Anterior cingulate cortex (tissue), 58 donors: ENCODE measurements around the gene ADARB2.
A peak's percentile ranks its signal among the peaks of the same experiment; 100 is the strongest.

Source experiments
- DNase-seq, 58 donors: peaks; one replicate each; lab custom pipeline; 2025; lab: John Stamatoyannopoulos, UW

The ADARB2 gene

GRCh38 chr10:1687190-1687589 is 50.1 kb downstream of the ADARB2 start:
- DNase-seq, result no peak

DNA sequence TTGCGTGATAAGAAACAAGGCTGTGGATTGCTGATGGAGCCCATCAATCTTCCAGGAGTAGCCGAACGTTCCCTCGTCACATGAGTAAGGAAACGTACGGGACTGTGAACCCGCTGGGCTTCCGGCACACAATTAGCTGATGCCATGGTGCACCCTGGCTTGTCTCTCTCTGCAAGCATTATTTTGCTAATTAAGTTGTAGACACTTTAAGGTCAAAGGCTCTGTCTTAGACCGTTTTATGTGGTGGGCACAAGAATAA is 50.9 kb downstream of the ADARB2 start:
- DNase-seq, result no peak

- no peak for DNase-seq
These were observed 51.4 kb downstream of the ADARB2 start for GRCh38 chr10:1685699-1686490.

GRCh38 chr10:1684991-1685390 is 52.3 kb downstream of the ADARB2 start:
- DNase-seq, result no peak

DNA sequence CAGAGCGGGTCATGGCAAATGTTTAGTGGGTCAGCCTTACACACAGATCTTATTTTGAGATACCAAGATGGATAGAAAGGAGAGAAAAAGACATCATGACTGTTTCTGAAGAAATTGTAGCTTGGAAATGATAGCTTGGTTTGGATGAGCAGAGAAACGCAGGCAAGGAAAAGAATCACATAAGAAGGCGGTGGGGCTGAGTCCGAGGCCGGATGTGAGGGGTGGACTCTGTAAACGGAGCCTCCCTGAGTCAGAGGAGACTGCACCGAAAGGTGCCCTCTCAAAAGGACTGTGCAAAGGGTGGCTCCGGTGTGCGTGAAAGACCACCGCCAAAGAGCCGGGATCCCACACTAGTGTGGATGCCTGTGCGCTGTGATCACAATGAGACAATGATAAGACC is 53.7 kb downstream of the ADARB2 start:
- no peak for DNase-seq

DNA sequence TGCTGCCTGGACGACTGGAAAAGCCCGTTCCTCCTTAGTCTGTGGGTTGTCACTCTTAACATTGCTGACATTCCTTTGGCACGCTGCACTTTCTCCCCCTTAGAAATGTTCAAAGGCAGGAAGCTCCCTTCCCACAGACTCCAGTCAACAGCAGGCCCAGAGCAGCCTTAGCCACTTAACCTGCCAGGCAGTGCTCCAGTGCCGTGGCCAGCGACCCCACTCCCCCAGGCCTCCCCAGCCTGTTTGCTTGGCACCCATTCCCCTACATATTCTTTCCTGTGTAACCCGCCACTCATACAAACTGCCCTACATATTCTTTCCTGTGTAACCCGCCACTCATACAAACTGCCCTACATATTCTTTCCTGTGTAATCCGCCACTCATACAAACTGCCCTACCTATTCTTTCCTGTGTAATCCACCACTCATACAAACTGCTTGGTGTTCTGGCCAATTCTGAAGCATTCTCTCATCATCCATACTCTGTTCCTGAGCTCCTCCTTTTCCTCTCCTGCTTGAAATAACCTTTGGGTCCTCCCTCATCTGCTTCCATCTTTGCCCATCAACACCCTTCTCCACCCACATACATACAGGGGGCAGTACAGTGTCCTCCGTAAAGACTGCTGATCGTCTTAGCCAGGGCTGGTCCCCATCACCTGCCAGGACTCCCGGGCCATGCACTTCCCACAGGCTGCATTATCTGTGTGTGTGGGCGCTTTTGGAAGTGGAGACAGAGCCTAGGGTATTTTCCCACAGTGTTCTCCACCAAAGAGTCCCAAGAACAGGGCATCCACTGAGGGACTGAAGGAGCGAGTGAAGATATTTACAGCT is 57.3 kb downstream of the ADARB2 start:
- no peak for DNase-seq

- no peak for DNase-seq
These were observed 59.2 kb downstream of the ADARB2 start for GRCh38 chr10:1678084-1678483.

DNA sequence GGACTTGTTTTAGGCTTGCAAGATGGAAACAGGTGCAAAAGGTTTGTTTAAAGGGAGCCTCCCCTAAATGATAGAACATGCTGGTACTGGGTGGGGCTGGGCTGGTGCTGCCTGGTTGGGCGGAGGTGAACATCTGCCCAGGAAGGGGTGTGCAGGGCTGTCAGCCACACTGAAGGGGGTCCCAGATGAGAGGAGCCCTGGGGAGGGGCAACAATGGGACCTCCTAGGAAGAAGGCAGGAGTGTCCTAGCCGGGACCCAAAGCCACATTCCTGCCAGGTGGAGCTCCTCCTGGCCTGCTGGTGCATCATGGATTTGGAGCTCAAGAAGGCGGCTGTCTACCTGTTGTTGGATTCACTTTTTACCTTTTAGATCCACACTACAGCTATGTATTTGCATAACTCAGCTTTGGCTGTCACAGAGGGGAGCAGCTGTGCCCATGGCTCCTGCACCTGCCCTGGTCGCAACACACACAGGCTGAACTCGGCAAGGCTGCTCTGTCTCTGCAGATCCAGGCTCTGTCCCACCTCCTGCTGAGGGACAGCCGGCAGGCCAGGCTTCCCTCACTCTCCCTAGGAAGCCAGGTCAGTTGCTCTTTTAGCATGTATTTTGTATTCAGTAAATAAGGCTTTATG is 59.9 kb downstream of the ADARB2 start:
- no peak for DNase-seq

- no peak for DNase-seq
These were observed 62.8 kb downstream of the ADARB2 start for GRCh38 chr10:1674501-1674900.

- DNase-seq, result peak in 1 of 58 donors; percentile 25
These were observed 63.6 kb downstream of the ADARB2 start for GRCh38 chr10:1673568-1674345.

DNA sequence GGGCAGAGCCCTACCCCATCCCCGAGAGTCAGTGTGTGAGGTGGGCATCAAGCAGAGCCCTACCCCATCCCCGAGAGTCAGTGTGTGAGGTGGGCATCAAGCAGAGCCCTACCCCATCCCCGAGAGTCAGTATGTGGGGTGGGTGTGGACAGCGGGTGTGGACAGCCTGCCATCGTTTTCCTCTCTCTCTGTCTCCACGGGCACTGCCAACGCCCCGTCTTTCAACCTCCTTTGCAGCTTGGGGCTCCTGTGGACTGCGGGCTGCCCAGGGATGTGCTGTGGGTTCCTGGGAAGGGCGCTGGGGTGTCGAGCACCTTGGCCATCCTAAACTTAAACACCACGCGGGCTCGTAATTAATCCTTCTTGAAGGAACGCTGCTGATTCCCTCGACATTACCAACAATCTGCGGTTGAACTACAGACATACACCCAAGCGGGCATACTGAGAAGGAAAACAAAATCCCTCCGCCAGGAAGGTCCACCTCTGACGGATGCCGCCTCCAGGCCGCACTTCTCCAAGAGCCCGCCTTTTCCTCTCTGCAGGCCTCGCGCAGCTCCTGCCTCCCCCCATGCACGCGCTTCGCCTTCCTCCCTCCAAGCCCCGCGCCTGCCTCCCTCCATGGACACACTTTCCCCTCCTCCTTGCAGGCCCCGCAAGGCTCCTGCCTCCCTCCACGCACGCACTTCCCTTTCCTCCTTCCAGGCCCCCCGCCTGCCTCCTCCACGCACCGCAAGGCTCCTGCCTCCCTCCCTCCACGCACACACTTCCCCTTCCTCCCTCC is 65.1 kb downstream of the ADARB2 start:
- DNase-seq, result no peak

DNA sequence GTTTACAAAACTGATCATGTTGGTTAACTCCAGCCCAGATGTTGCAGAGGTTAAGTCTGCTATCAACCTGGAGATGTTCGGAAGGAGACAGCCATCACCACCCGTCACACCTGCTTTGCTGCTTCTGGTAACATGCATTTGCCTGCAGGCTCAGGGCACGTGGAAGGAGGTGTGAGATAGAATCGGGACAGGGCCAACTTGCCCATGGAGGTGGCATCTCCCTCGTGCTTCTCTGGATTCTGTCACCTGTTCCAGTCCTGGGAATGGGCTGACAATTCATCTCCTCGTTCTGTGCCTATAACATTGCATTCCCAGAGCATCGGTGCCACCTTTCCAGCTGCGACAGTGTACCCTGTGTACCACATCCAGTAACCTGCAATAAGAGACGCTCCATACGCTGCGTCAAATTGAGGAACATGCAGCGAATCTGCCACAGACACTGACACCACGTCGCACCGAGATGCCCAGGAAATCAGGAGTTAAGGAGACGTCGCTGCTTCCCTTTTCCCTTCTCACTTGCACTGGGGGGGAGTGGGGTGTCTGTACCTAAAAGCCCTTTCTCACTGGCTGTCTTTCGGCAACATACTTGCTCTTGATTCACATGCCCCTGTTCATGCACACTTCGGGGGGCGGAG is 65.8 kb downstream of the ADARB2 start:
- no peak for DNase-seq

DNA sequence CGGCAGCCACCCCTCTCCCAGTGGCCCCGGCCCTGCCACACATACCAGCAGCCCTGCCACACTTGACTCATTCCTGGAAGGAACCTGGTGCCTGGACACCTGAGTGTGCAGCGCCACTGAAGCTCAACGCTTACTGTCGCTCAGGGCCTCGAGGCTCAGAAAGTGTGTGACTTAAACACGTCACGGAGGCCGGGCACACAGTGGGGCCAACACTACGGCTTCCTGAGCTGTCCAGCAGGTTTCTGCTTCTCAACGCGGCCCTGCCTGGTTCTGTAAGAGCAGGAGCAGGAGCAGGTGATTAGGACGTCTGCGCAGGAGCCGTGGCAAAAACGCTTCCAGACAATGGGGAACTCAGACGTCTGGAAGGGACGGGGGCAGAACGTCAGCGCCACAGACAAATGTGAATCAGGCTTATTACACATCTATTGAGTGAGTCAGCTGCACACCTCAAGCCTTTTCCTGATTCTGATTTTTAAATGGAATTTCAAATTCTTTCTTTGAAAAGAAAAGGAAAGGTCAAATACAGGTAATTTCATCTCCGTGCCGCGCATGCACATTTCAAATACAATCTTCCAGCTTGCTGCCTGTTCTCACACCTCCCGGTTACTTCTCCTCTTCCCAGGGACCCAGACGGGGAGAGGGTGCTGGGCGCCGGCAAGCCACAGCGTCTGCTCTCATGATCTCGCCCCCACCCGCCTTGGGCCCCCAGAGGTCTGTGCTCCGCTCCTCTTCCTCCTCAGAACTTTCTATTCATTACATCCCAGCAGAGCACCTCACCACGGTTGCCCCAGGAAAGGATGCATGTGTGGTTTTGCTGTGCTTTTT is 66.6 kb downstream of the ADARB2 start:
- peak in 1 of 58 donors; percentile 15 for DNase-seq

DNA sequence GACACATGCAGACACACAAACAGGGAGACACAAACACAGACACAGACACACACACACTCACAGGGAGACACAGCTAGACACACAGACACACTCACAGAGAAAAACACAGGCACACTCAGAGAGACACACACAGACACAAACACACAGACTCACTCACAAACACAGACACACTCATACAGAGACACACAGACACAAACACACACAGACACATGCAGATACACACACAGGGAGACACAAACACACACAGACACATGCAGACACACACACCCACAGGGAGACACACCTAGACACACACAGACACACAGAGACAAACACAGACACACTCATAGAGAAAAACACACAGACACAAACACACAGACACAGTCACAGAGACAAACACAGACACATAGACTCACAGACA is 67.9 kb downstream of the ADARB2 start:
- DNase-seq, result no peak

- DNase-seq, result no peak
These were observed 68.9 kb downstream of the ADARB2 start for GRCh38 chr10:1668399-1668798.

- peak in 1 of 58 donors; percentile 14 for DNase-seq
These were observed 69.9 kb downstream of the ADARB2 start for GRCh38 chr10:1667392-1667791.

DNA sequence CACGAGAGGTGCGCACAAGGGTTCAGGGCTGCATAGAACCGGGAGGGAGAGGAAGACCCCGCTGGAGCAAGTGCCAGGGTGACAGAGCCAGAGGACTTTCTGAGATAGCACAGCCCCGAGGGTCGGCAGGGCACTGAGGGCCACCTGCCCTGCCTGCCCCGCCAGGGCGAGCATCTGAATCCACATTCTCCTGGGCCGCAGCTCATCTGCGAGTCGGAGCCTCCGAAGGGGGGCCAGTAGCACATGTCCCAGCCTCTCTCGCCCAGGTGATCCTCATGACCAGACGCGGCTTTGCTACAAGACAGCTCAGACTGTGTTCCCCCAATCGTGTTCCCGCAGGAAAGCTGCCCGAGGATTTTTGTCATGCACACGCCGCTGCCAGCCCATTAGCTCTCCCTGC is 71.2 kb downstream of the ADARB2 start:
- DNase-seq, result no peak

DNA sequence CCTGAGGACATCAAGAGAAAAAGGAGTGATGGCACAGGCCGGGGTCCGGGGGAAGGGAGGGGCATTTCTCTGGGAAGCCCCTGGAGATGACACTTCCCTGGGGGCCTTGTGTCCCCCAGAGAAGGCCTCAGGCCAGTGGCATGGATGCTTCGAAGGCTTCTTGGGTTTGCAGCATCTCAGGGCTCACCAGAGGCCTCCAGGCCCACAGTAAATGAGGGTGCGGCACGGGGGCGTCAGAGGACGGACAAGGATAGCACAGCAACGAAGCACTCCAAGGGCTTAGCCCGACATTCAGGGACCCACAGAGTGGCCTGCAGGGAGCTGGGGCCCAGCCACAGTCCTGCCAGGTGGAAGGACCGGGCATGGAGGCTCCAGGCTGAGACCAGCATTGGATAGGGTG is 71.6 kb downstream of the ADARB2 start:
- DNase-seq, result no peak
